Breast epithelium (tissue), 3 donors: ENCODE measurements around the gene WNT1.

ENCODE experiments used
- POLR2AphosphoS5 ChIP-seq, 3 donors: sonication (generic); formaldehyde crosslinking; IDR thresholded peaks; one replicate each; pipeline ENCODE4 v1.6.1; 2017; ENCODE audit warnings: antibody characterized with exemption in 3 of 3
- TF ChIP-seq, protein P1 (sequence below), 3 donors: fragments of 450-650 bp; IDR thresholded peaks; one replicate each; pipeline ENCODE4 v1.5.1; 2016 to 2017; ENCODE audit warnings: antibody characterized with exemption in 3 of 3, mild to moderate bottlenecking in 3 of 3, moderate library complexity in 3 of 3

DNA sequence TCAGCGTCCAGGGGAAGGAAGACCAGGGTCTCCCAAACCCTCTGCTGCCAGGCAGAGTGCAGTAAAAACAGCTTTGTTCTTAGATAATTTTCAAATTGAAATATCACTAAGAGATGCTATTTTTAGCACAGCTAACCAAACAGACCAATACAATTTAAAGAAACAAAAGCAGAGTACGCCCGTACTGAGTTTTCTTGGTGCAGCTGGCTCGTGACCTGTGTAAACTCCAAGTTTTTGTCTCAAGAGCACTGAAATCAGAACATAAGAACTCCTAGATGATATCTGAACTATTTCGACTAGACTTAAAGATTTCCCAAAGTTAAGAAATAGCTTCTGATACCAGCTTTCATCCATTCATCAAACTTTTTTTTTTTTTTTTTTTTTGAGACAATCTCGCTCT lies 31.2 kb upstream of the WNT1 start:
- TF ChIP-seq, protein P1, sequence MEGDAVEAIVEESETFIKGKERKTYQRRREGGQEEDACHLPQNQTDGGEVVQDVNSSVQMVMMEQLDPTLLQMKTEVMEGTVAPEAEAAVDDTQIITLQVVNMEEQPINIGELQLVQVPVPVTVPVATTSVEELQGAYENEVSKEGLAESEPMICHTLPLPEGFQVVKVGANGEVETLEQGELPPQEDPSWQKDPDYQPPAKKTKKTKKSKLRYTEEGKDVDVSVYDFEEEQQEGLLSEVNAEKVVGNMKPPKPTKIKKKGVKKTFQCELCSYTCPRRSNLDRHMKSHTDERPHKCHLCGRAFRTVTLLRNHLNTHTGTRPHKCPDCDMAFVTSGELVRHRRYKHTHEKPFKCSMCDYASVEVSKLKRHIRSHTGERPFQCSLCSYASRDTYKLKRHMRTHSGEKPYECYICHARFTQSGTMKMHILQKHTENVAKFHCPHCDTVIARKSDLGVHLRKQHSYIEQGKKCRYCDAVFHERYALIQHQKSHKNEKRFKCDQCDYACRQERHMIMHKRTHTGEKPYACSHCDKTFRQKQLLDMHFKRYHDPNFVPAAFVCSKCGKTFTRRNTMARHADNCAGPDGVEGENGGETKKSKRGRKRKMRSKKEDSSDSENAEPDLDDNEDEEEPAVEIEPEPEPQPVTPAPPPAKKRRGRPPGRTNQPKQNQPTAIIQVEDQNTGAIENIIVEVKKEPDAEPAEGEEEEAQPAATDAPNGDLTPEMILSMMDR (IDR thresholded peaks at IDR 0.05): no peak
- TF ChIP-seq POLR2AphosphoS5 (IDR thresholded peaks at IDR 0.05): no peak
